Heart left ventricle (tissue), 13 donors: ENCODE measurements around the gene SDR42E2.

ENCODE experiments used
- POLR2A ChIP-seq, 2 donors: fragments of 450-650 bp; IDR thresholded peaks; one replicate each; pipeline ENCODE4 v1.6.1; 2017; ENCODE audit warnings: antibody characterized with exemption in 2 of 2, mild to moderate bottlenecking in 2 of 2, moderate library complexity in 2 of 2
- TF ChIP-seq, protein P1 (sequence below), 12 donors: fragments of 200-600 bp; sonication (generic) in 4 of 12; IDR thresholded peaks; one replicate each; pipeline versions ENCODE4 v1.5.0 to v1.8.0; 2018 to 2022; ENCODE audit warnings: antibody characterized with exemption in 12 of 12, mild to moderate bottlenecking in 5 of 12
- donor health status: ischemic (EF 13 %, LVEDD 7.1; RV severe dilation, severe dysfunction).
- donor health status: DM: no; HTN: yes; CAD: no.
- donor health status: DM: no; HTN: no; CAD: no.
- donor health status: ischemic (EF 25% LVEDD 6.9; RV normal size, moderate dysfunction).
- donor health status: ischemic (EF 25% LVEDD 5.7; RV mildly dilated, moderate dysfunction).
- donor health status: ischemic (EF 35%, LVEDD 5.7; RV mildly dilated, moderate dysfunction).
- donor health status: nonischemic (EF 11% LVEDD 7.7; RV severe dilation, severe dysfunction).
- donor health status: DM: yes; HTN: yes; CAD: no.
- donor health status: PGD.
- donor health status: ischemic (EF 29% LVEDD 5.4; RV normal size, mild dysfunction).
- donor health status: nonischemic (EF 23%, LVEDD 6.1; RV moderate dilation, normal function).

DNA sequence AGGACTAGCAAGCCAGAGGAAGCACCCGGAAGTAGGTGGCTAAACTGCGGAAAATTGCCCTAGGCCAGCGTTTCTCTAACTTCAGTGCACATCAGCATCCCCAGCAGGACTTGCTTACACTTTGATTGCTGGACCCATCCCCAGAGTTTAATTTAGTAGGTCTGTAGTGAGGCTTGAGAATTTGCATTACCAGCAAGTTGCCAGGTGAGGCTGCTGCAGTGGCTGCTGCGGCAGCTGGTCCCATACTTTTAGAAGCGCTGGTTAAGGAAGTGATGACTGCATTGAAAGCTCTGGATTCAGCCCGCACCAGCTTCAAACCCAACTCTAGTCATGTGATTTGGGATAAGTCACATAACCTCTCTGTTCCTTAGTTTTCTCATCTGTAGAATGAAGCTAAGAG, 48.0 kb downstream of the SDR42E2 start:
- TF ChIP-seq, protein P1, sequence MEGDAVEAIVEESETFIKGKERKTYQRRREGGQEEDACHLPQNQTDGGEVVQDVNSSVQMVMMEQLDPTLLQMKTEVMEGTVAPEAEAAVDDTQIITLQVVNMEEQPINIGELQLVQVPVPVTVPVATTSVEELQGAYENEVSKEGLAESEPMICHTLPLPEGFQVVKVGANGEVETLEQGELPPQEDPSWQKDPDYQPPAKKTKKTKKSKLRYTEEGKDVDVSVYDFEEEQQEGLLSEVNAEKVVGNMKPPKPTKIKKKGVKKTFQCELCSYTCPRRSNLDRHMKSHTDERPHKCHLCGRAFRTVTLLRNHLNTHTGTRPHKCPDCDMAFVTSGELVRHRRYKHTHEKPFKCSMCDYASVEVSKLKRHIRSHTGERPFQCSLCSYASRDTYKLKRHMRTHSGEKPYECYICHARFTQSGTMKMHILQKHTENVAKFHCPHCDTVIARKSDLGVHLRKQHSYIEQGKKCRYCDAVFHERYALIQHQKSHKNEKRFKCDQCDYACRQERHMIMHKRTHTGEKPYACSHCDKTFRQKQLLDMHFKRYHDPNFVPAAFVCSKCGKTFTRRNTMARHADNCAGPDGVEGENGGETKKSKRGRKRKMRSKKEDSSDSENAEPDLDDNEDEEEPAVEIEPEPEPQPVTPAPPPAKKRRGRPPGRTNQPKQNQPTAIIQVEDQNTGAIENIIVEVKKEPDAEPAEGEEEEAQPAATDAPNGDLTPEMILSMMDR (IDR thresholded peaks at IDR 0.05), result no peak
- no peak for TF ChIP-seq POLR2A (IDR thresholded peaks at IDR 0.05)
